GM19372 (cell line): Measurements from ENCODE around the gene RCSD1.
"Not testable (repeated sequence)": the region's sequence is repeated elsewhere in the genome, so short reads cannot be mapped to it uniquely, and the experiment has no call there.

Source experiments
- ATAC-seq: cut with Tn5 transposase; IDR thresholded peaks from one replicate; pipeline ENCODE4 v1.9.1; 2021; ENCODE audit warnings: mild to moderate bottlenecking, low read depth, moderate library complexity; ENCODE audit not compliant: unreplicated experiment

The RCSD1 gene

DNA sequence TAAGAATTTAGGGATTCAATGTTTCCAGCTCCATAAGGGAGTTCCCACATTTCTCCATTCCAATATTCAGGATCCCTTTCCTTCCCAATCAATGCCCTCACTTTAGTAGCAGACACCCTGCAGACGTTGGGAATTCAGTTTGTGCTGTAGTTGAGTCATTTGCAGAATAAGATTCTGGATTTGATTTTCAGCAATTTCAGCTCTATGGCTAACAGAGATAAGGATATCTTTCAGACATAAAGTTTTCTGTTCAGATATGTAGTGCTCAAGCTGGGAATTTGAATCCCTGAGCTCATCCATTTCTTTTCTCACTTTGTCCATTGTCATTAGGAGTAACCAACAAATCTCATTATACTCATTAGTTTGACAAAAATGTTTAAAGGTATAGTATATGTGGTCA lies 104.8 kb downstream of the RCSD1 start:
- ATAC-seq = no peak

GRCh38 chr1:167737169-167737568 lies 107.1 kb downstream of the RCSD1 start:
- no peak for ATAC-seq

DNA sequence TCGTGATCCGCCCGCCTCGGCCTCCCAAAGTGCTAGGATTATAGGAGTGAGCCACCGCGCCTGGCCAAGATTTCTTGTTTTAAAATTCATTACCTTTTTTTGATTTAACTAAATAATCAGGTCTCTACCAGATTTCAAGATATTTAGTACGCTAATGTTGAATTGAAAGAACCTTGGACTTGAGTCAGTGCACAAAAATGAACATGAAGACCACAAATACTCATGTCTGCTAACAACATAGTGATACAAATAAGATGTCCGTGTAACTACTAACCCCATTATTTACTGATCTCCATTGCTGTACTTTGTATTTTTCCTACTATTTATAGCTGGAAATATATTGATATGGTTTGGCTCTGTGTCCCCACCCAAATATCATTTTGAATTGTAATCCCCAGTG lies 108.1 kb downstream of the RCSD1 start:
- ATAC-seq = no peak

- no peak for ATAC-seq
Measured at GRCh38 chr1:167739752-167740151, 109.7 kb downstream of the RCSD1 start.

- ATAC-seq = not testable (repeated sequence)
Measured at GRCh38 chr1:167741103-167741502, 111.1 kb downstream of the RCSD1 start.

DNA sequence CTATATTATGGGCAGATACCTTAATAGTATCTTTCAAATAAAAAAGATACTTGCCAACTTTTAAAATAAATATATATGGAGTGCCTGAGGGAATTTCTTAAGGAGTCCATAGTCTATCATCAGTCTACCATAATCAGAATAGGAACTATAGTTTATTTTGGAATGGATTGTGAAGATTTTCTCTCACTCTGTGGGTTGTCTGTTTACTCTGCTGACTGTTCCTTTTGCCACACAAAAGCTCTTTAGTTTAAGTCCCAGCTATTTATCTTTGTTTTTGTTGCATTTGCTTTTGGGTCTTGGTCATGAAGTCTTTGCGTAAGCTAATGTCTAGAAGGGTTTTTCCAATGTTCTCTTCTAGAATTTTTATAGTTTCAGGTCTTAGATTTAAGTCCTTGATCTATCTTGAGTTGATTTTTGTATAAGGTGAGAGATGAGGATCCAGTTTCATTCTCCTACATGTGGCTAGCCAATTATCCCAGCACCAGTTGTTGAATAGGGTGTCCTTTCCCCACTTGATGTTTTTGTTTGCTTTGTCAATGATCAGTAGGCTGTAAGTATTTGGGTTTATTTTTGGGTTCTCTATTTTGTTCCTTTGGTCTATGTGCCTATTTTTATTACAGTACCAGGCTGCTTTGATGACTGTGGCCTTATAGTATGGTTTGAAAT lies 112.5 kb downstream of the RCSD1 start:
- ATAC-seq = not testable (repeated sequence)

- no peak for ATAC-seq
Measured at GRCh38 chr1:167744901-167745300, 114.9 kb downstream of the RCSD1 start.

GRCh38 chr1:167746013-167746672 lies 116.1 kb downstream of the RCSD1 start:
- ATAC-seq = no peak

- ATAC-seq = no peak
Measured at GRCh38 chr1:167746988-167747655, 117.1 kb downstream of the RCSD1 start.

GRCh38 chr1:167747988-167748387 lies 118.0 kb downstream of the RCSD1 start:
- no peak for ATAC-seq

- no peak for ATAC-seq
Measured at GRCh38 chr1:167748906-167749305, 118.9 kb downstream of the RCSD1 start.

- no peak for ATAC-seq
Measured at GRCh38 chr1:167749741-167750140, 119.7 kb downstream of the RCSD1 start.

DNA sequence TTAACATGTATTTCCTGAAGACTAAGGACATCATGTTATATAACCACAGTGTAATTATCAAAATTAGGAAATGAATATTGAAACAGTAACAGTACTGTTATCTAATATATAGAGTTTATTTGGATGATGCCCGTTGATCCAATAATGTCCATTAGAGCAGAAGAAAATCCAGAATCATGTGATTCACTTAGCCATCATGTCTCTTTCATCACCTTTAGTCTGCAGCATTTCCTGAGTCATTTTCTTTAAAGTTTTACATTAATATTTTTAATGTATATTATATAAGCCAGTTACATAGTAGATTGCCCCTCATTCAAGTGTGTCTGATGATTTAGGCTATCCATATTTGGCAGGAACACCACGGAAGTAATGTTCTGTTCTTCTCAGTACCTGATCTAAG lies 120.6 kb downstream of the RCSD1 start:
- ATAC-seq = no peak

- ATAC-seq = no peak
Measured at GRCh38 chr1:167751676-167752075, 121.6 kb downstream of the RCSD1 start.

DNA sequence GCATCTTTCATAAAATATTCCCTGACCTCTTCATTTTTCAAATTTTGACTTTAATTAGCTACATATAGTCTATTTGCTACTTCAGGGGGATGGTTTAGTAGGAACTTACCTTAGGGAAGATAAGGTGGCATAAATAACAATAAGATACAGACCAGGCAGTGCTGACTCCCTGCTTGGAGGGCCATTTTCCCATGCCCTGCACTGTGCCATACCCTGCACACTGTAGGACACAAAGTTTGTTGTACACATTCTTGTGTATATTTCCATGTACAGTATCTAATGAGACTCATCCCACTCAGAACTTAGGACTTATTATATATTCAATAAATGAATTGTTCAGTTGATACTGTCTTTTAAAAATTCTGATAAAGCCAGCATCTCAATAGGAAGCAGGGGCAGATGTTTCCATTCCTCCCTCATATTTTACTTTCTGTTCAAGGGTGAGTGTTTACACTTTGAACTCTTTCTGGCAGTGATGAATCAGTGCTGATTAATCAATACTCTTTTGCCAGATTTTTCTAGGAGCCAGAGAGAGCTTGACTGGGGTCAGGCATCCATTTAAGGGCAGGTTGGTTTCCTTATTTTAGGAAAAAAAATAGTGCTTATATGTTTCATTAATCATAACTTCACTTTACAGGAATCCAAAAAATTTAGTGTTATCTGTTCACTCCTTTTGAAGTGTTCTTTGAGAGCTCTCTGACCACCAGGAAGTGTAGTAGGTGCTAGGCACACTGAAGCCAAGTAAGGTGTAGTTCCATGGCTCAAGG lies 122.4 kb downstream of the RCSD1 start:
- peak; percentile 28 for ATAC-seq

- ATAC-seq = no peak
Measured at GRCh38 chr1:167755654-167756053, 125.6 kb downstream of the RCSD1 start.
